Chondrocyte (in vitro differentiated cells): ENCODE data around the gene MLYCD. TPM values are rescaled to one million over a fixed set of nuclear protein-coding genes. Genes with fewer than 3 reads are reported as not detected.

Experiments used
- DNase-seq: peaks from one replicate; pipeline ENCODE4 v3.0.0; 2021; ENCODE audit warnings: mixed read lengths, low spot score
- H3K27ac Mint-ChIP-seq: one replicate; pipeline ENCODE4 v1.8.0; 2021; ENCODE audit warnings: mild to moderate bottlenecking, moderate library complexity, mixed read lengths; ENCODE audit not compliant: unreplicated experiment
- H3K27me3 Mint-ChIP-seq: 2 replicates; pipeline ENCODE4 v1.8.0; 2021; ENCODE audit warnings: low read depth, mixed read lengths
- H3K36me3 Mint-ChIP-seq: 2 replicates; pipeline ENCODE4 v1.8.0; 2021; ENCODE audit warnings: low read depth, mixed read lengths
- H3K4me1 Mint-ChIP-seq: 2 replicates; pipeline ENCODE4 v1.8.0; 2021; ENCODE audit warnings: low read depth, mild to moderate bottlenecking, mixed read lengths
- H3K4me3 Mint-ChIP-seq: one replicate; pipeline ENCODE4 v1.8.0; 2021; ENCODE audit warnings: mild to moderate bottlenecking, moderate library complexity, mixed read lengths; ENCODE audit not compliant: unreplicated experiment
- H3K9me3 Mint-ChIP-seq: 2 replicates; pipeline ENCODE4 v1.8.0; 2021; ENCODE audit warnings: low read depth, mixed read lengths
- CTCF ChIP-seq: fragments of 200-600 bp; sonication (generic); IDR thresholded peaks from 2 replicates; pipeline ENCODE4 v1.5.0; 2021; ENCODE audit warnings: antibody characterized with exemption, mild to moderate bottlenecking, moderate library complexity
- total RNA-seq: library from RNA; stranded (reverse); gene quantifications from 3 replicates; pipeline ENCODE4 v1.2.1, GENCODE V29; 2021

The MLYCD gene
- total RNA-seq, 1 donor from 2014 or later: 3.1 TPM

- Mint-ChIP-seq H3K4me3 (no peak overlapping the region), H3K27ac (no peak overlapping the region), H3K27me3 (no peaks in the 10 kb centered on the region), H3K4me1 (peaks cover 10% of the 10 kb centered on the region), H3K36me3 (peaks cover 2% of the 10 kb centered on the region), H3K9me3 (no peaks in the 10 kb centered on the region)
- DNase-seq: no peak
- TF ChIP-seq CTCF: no peak
Observed at GRCh38 chr16:83928341-83929055, 29.6 kb downstream of the MLYCD start.

- no peak for DNase-seq
- Mint-ChIP-seq H3K36me3 (peaks cover 2% of the 10 kb centered on the region), H3K4me3 (no peak overlapping the region), H3K27ac (no peak overlapping the region), H3K27me3 (no peaks in the 10 kb centered on the region), H3K9me3 (no peaks in the 10 kb centered on the region), H3K4me1 (peaks cover 10% of the 10 kb centered on the region)
- no peak for TF ChIP-seq CTCF
Observed at GRCh38 chr16:83929811-83930555, 31.1 kb downstream of the MLYCD start.

- no peaks in the 10 kb centered on the region for H3K27me3 Mint-ChIP-seq
- TF ChIP-seq CTCF: no peak
Observed at GRCh38 chr16:83930730-83931500, 32.0 kb downstream of the MLYCD start.

GRCh38 chr16:83931556-83931955 lies 32.6 kb downstream of the MLYCD start:
- Mint-ChIP-seq H3K4me1 (peaks cover 6% of the 10 kb centered on the region), H3K27me3 (no peaks in the 10 kb centered on the region), H3K9me3 (no peaks in the 10 kb centered on the region), H3K4me3 (no peak overlapping the region), H3K36me3 (no peaks in the 10 kb centered on the region), H3K27ac (no peak overlapping the region)
- DNase-seq: no peak
- TF ChIP-seq CTCF: no peak

More at GRCh38 chr16:83930730-83931500, 32.0 kb downstream of the MLYCD start:
- peaks cover 10% of the 10 kb centered on the region for H3K4me1 Mint-ChIP-seq
- H3K4me3 Mint-ChIP-seq: no peak overlapping the region
- no peaks in the 10 kb centered on the region for H3K9me3 Mint-ChIP-seq
- no peak overlapping the region for H3K27ac Mint-ChIP-seq
- no peak for DNase-seq
- H3K36me3 Mint-ChIP-seq: no peaks in the 10 kb centered on the region

GRCh38 chr16:83932304-83932703 lies 33.4 kb downstream of the MLYCD start:
- no peak for DNase-seq
- Mint-ChIP-seq H3K9me3 (no peaks in the 10 kb centered on the region), H3K4me3 (no peak overlapping the region), H3K4me1 (no peaks in the 10 kb centered on the region), H3K27ac (no peak overlapping the region), H3K27me3 (no peaks in the 10 kb centered on the region), H3K36me3 (no peaks in the 10 kb centered on the region)
- no peak for TF ChIP-seq CTCF
